PC-9 (cell line): ENCODE data around the gene TRIP12.

Experiments
- EZH2 ChIP-seq: fragments of 200-600 bp; sonication (generic); IDR thresholded peaks from 2 replicates; pipeline ENCODE4 v1.8.0; 2017; ENCODE audit warnings: antibody characterized with exemption, low read depth
- TF ChIP-seq, protein P1 (sequence below): fragments of 200-600 bp; sonication (generic); conservative IDR thresholded peaks from 2 replicates; pipeline ENCODE4 v1.6.1; 2017; ENCODE audit warnings: mixed run types, antibody characterized with exemption, mild to moderate bottlenecking, moderate library complexity

DNA sequence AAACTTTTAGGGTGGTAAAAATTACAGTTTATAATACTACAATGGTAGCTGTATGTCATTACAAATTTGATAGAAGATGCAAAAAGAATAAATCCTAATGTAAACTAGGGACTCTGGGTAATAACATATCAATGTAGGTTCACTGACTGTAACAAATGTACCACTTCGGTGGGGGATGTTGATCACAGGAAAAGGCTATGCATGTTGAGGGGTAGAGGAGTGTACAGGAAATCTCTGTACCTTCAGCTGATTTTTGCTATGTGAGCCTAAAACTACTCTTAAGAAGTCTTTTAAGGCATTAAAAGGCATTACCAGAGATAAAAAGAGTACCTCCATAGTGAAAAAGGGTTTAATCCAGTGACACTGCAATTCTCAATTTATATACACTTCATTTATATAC lies 25.0 kb downstream of the TRIP12 start:
- no peak for TF ChIP-seq EZH2
- TF ChIP-seq, protein P1, sequence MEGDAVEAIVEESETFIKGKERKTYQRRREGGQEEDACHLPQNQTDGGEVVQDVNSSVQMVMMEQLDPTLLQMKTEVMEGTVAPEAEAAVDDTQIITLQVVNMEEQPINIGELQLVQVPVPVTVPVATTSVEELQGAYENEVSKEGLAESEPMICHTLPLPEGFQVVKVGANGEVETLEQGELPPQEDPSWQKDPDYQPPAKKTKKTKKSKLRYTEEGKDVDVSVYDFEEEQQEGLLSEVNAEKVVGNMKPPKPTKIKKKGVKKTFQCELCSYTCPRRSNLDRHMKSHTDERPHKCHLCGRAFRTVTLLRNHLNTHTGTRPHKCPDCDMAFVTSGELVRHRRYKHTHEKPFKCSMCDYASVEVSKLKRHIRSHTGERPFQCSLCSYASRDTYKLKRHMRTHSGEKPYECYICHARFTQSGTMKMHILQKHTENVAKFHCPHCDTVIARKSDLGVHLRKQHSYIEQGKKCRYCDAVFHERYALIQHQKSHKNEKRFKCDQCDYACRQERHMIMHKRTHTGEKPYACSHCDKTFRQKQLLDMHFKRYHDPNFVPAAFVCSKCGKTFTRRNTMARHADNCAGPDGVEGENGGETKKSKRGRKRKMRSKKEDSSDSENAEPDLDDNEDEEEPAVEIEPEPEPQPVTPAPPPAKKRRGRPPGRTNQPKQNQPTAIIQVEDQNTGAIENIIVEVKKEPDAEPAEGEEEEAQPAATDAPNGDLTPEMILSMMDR, result no peak
